K562 (cell line): ENCODE data around the gene RPS6KA4. TPM values are rescaled to one million over a fixed set of nuclear protein-coding genes. Genes with fewer than 3 reads are reported as not detected.

ENCODE experiments used
- CEBPG ChIP-seq, 3 experiments: fragments of 200-800 bp in 1 of 3; sonication (Bioruptor generic) in 1 of 3; sonication (generic) in 1 of 3; formaldehyde crosslinking in 1 of 3; IDR thresholded peaks in 2 of 3; conservative IDR thresholded peaks in 1 of 3; 2 replicates each; pipeline versions ENCODE4 v1.6.1 to v1.8.0; 2016 to 2022; ENCODE audit warnings: missing compliant biosample characterization in 2 of 3, missing genetic modification characterization in 2 of 3, mild to moderate bottlenecking in 1 of 3, missing genetic modification reagents in 1 of 3
- DDX20 ChIP-seq: fragments of 450-650 bp; IDR thresholded peaks from 2 replicates; pipeline ENCODE4 v1.6.1; 2016; ENCODE audit warnings: missing genetic modification characterization, low read depth, mild to moderate bottlenecking, missing compliant biosample characterization, moderate library complexity
- GTF2E2 ChIP-seq: fragments of 200-800 bp; sonication (Bioruptor generic); IDR thresholded peaks from 2 replicates; pipeline ENCODE4 v1.6.1; 2016; ENCODE audit warnings: missing genetic modification characterization, missing compliant biosample characterization
- KHSRP ChIP-seq: fragments of 450-650 bp; IDR thresholded peaks from 2 replicates; pipeline ENCODE4 v1.6.1; 2017
- KLF10 ChIP-seq: fragments of 250-450 bp; sonication (Bioruptor Pico); IDR thresholded peaks from 2 replicates; pipeline ENCODE4 v1.6.1; 2021; ENCODE audit warnings: matching md5 sums
- PCBP1 ChIP-seq: fragments of 200-400 bp; formaldehyde crosslinking; IDR thresholded peaks from 2 replicates; pipeline ENCODE4 v1.6.1; 2018; ENCODE audit warnings: mild to moderate bottlenecking, low read depth, low read length; ENCODE audit not compliant: poor library complexity, severe bottlenecking
- POLR2A ChIP-seq: fragments of 450-650 bp; conservative IDR thresholded peaks from 2 replicates; pipeline ENCODE4 v1.6.1; 2016
- SAFB ChIP-seq: fragments of 200-400 bp; formaldehyde crosslinking; IDR thresholded peaks from 2 replicates; pipeline ENCODE4 v1.6.1; 2017; ENCODE audit warnings: low read depth, low read length, borderline replicate concordance
- SAP30 ChIP-seq: fragments of 200-600 bp; sonication (generic); IDR thresholded peaks from 2 replicates; pipeline ENCODE4 v1.6.1; 2012; ENCODE audit warnings: borderline replicate concordance, low read depth, mild to moderate bottlenecking, moderate library complexity, low read length, control low read depth, inconsistent platforms; ENCODE audit not compliant: insufficient read depth, poor library complexity, severe bottlenecking
- SNAPC5 ChIP-seq: fragments of 250-450 bp; sonication (Bioruptor Pico); IDR thresholded peaks from 2 replicates; pipeline ENCODE4 v1.8.0; 2021; ENCODE audit warnings: moderate library complexity, mild to moderate bottlenecking, inconsistent platforms
- TAF9B ChIP-seq: fragments of 450-650 bp; IDR thresholded peaks from 2 replicates; pipeline ENCODE4 v1.6.1; 2018; ENCODE audit warnings: mild to moderate bottlenecking; ENCODE audit not compliant: partially characterized antibody
- TOE1 ChIP-seq, 2 experiments: fragments of 450-650 bp in 1 of 2; sonication (generic) in 1 of 2; formaldehyde crosslinking in 1 of 2; IDR thresholded peaks; 2 replicates each; pipeline versions ENCODE4 v1.7.1 to v1.8.0; 2016 to 2022; ENCODE audit warnings: borderline replicate concordance in 2 of 2, mild to moderate bottlenecking in 2 of 2, antibody characterized with exemption in 1 of 2, inconsistent platforms in 1 of 2, low read depth in 1 of 2, missing genetic modification reagents in 1 of 2, moderate library complexity in 1 of 2
- ZNF212 ChIP-seq: fragments of 450-650 bp; formaldehyde crosslinking; IDR thresholded peaks from 2 replicates; pipeline ENCODE4 v1.4.0; 2020; ENCODE audit warnings: mild to moderate bottlenecking
- ZNF3 ChIP-seq: fragments of 250-450 bp; sonication (Bioruptor Pico); IDR thresholded peaks from 2 replicates; pipeline ENCODE4 v1.5.0; 2021; ENCODE audit warnings: mild to moderate bottlenecking, moderate library complexity
- polyA plus RNA-seq, 8 experiments: library from polyadenylated mRNA; depleted of rRNA in 4 of 8; stranded (reverse) in 5 of 8; unstranded in 3 of 8; fragments of >200 nt; fragmentation: Nextera tagmentation in 2 of 8; fragmentation: Illumina TruSeq in 1 of 8; extraction: Ambion mirVana in 2 of 8; extraction: Trizol in 1 of 8; gene quantifications; 2 replicates each; pipeline versions ENCODE4 v1.2.1 to v1.2.3, GENCODE V29; 2011 to 2014; ENCODE audit warnings: inconsistent platforms in 1 of 8, missing spikeins in 1 of 8
- total RNA-seq, 7 experiments: library from RNA; depleted of rRNA in 6 of 7; stranded (reverse); fragments of >200 nt in 6 of 7; fragmentation: Illumina TruSeq in 2 of 7; extraction: Trizol in 2 of 7; gene quantifications; 2 replicates each; pipeline versions ENCODE4 v1.2.1 to v1.2.3, GENCODE V29; 2011 to 2021; ENCODE audit warnings: low replicate concordance in 1 of 7
- TF ChIP-seq, protein P1 (sequence below): fragments of 250-450 bp; sonication (Bioruptor Pico); IDR thresholded peaks from 2 replicates; pipeline ENCODE4 v1.8.0; 2021; ENCODE audit warnings: moderate library complexity, mild to moderate bottlenecking, inconsistent platforms
- TF ChIP-seq, protein P2 (sequence below): fragments of 250-450 bp; sonication (Bioruptor Pico); IDR thresholded peaks from 2 replicates; pipeline ENCODE4 v1.5.0; 2021; ENCODE audit warnings: mild to moderate bottlenecking, borderline replicate concordance
- TF ChIP-seq, protein P3 (sequence below): fragments of 450-650 bp; formaldehyde crosslinking; IDR thresholded peaks from 2 replicates; pipeline ENCODE4 v1.4.0; 2020; ENCODE audit warnings: mild to moderate bottlenecking, moderate library complexity
- TF ChIP-seq, protein P4 (sequence below): fragments of 250-450 bp; sonication (Bioruptor Pico); IDR thresholded peaks from 2 replicates; pipeline ENCODE4 v1.8.0; 2022; ENCODE audit warnings: moderate library complexity, mild to moderate bottlenecking, inconsistent platforms

Gene RPS6KA4
- total and polyA plus RNA-seq, 9 of the 15 experiments (the other 6 are each of a cell fraction or from before 2014, with no cell fraction given): 0.15 to 23.8 (median 9.8) TPM

- TF ChIP-seq GTF2E2 (tag) (0 out of 2 replicates have a peak, but pooled peaks have one; percentile 29), ZNF212 (no peak), KHSRP (no peak), POLR2A (peak; percentile 71), SNAPC5 (no peak), TAF9B (no peak), PCBP1 (peak; percentile 9), SAP30 (no peak), TOE1 (IDR thresholded peaks at IDR 0.05; ENCODE audit: borderline replicate concordance) (no peak), TOE1 (CRISPR knock-in tag; IDR thresholded peaks at IDR 0.05; ENCODE audit: borderline replicate concordance, low read depth) (no peak), ZNF3 (CRISPR knock-in tag) (no peak), DDX20 (tag) (no peak), CEBPG (CRISPR knock-in tag; IDR thresholded peaks at IDR 0.05) (no peak), CEBPG (tag; conservative IDR thresholded peaks at IDR 0.05 in 1 of 2, IDR thresholded peaks at IDR 0.05 in 1 of 2) (no peak), KLF10 (CRISPR knock-in tag) (no peak), SAFB (no peak)
- TF ChIP-seq, protein P1, sequence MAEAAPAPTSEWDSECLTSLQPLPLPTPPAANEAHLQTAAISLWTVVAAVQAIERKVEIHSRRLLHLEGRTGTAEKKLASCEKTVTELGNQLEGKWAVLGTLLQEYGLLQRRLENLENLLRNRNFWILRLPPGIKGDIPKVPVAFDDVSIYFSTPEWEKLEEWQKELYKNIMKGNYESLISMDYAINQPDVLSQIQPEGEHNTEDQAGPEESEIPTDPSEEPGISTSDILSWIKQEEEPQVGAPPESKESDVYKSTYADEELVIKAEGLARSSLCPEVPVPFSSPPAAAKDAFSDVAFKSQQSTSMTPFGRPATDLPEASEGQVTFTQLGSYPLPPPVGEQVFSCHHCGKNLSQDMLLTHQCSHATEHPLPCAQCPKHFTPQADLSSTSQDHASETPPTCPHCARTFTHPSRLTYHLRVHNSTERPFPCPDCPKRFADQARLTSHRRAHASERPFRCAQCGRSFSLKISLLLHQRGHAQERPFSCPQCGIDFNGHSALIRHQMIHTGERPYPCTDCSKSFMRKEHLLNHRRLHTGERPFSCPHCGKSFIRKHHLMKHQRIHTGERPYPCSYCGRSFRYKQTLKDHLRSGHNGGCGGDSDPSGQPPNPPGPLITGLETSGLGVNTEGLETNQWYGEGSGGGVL (CRISPR knock-in tag): no peak
- TF ChIP-seq, protein P2, sequence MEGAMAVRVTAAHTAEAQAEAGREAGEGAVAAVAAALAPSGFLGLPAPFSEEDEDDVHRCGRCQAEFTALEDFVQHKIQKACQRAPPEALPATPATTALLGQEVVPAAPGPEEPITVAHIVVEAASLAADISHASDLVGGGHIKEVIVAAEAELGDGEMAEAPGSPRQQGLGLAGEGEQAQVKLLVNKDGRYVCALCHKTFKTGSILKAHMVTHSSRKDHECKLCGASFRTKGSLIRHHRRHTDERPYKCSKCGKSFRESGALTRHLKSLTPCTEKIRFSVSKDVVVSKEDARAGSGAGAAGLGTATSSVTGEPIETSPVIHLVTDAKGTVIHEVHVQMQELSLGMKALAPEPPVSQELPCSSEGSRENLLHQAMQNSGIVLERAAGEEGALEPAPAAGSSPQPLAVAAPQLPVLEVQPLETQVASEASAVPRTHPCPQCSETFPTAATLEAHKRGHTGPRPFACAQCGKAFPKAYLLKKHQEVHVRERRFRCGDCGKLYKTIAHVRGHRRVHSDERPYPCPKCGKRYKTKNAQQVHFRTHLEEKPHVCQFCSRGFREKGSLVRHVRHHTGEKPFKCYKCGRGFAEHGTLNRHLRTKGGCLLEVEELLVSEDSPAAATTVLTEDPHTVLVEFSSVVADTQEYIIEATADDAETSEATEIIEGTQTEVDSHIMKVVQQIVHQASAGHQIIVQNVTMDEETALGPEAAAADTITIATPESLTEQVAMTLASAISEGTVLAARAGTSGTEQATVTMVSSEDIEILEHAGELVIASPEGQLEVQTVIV: no peak
- TF ChIP-seq, protein P3, sequence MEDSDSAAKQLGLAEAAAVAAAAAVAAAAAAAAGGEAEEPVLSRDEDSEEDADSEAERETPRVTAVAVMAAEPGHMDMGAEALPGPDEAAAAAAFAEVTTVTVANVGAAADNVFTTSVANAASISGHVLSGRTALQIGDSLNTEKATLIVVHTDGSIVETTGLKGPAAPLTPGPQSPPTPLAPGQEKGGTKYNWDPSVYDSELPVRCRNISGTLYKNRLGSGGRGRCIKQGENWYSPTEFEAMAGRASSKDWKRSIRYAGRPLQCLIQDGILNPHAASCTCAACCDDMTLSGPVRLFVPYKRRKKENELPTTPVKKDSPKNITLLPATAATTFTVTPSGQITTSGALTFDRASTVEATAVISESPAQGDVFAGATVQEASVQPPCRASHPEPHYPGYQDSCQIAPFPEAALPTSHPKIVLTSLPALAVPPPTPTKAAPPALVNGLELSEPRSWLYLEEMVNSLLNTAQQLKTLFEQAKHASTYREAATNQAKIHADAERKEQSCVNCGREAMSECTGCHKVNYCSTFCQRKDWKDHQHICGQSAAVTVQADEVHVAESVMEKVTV (CRISPR knock-in tag): no peak
- TF ChIP-seq, protein P4, sequence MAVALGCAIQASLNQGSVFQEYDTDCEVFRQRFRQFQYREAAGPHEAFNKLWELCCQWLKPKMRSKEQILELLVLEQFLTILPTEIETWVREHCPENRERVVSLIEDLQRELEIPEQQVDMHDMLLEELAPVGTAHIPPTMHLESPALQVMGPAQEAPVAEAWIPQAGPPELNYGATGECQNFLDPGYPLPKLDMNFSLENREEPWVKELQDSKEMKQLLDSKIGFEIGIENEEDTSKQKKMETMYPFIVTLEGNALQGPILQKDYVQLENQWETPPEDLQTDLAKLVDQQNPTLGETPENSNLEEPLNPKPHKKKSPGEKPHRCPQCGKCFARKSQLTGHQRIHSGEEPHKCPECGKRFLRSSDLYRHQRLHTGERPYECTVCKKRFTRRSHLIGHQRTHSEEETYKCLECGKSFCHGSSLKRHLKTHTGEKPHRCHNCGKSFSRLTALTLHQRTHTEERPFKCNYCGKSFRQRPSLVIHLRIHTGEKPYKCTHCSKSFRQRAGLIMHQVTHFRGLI: no peak
Measured at GRCh38 chr11:64358907-64359711, at the start of gene RPS6KA4 (continued).
